ENCODE measurements around the gene AKAP3.

AKAP3 gene

GRCh38 chr12:4604684-4605193 is 44.1 kb downstream of the AKAP3 start:
- H3K9me3 ChIP-seq (ENCODE audit: insufficient read depth, low read length) = no peaks in the 10 kb centered on the region
- peaks cover 11% of the 10 kb centered on the region for H3K79me2 ChIP-seq (ENCODE audit: insufficient read depth, low read length)
- H3K4me3 ChIP-seq (ENCODE audit: insufficient read depth, low read length, poor library complexity, severe bottlenecking) = peak overlapping the region; percentile 96
- TF ChIP-seq, protein P1, sequence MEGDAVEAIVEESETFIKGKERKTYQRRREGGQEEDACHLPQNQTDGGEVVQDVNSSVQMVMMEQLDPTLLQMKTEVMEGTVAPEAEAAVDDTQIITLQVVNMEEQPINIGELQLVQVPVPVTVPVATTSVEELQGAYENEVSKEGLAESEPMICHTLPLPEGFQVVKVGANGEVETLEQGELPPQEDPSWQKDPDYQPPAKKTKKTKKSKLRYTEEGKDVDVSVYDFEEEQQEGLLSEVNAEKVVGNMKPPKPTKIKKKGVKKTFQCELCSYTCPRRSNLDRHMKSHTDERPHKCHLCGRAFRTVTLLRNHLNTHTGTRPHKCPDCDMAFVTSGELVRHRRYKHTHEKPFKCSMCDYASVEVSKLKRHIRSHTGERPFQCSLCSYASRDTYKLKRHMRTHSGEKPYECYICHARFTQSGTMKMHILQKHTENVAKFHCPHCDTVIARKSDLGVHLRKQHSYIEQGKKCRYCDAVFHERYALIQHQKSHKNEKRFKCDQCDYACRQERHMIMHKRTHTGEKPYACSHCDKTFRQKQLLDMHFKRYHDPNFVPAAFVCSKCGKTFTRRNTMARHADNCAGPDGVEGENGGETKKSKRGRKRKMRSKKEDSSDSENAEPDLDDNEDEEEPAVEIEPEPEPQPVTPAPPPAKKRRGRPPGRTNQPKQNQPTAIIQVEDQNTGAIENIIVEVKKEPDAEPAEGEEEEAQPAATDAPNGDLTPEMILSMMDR (IDR thresholded peaks at IDR 0.05; ENCODE audit: insufficient read depth, low read length, poor library complexity, severe bottlenecking) = peak; percentile 94
- no peak for TF ChIP-seq EZH2phosphoT487 (conservative IDR thresholded peaks at IDR 0.05; ENCODE audit: low read length)
- H4K20me1 ChIP-seq (ENCODE audit: low read depth, low read length) = no peaks in the 10 kb centered on the region
- H3K9ac ChIP-seq (ENCODE audit: low read length) = peak overlapping the region; percentile 88
- no peaks in the 10 kb centered on the region for H3K36me3 ChIP-seq (ENCODE audit: low read length)
- H3K27ac ChIP-seq (ENCODE audit: low read depth, low read length) = no peak overlapping the region
- no peaks in the 10 kb centered on the region for H3K27me3 ChIP-seq (ENCODE audit: low read length)
- H3F3A ChIP-seq (ENCODE audit: insufficient read depth) = no peaks in the 10 kb centered on the region
- no peaks in the 10 kb centered on the region for H3K9me2 ChIP-seq (replicated peaks; ENCODE audit: insufficient read depth, low read length)
- peak overlapping the region; percentile 100 for H3K4me2 ChIP-seq (ENCODE audit: low read depth, low read length, poor library complexity, severe bottlenecking)
- peak overlapping the region; percentile 99 for H2AFZ ChIP-seq (ENCODE audit: low read depth, low read length, severe bottlenecking)

DNA sequence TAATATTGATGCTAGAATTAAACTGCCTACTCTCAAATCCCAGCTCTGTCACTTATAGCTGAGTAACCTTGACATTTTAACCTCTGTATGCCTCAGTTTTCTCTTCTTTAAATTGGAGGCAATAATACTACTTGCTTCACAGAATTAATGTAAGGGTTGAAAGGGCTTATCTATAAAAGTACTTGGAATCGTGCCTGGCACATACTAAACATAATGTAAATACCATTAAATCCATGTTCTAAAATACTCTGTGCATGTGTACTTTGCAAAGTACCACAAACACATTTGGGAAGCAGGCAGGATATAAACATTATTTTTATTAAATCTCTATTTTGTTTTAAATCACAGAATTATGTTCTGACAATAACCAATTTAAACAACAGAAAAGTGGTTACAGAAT is 44.9 kb downstream of the AKAP3 start:
- Histone ChIP-seq H2AFZ (ENCODE audit: low read depth, low read length, severe bottlenecking) (no peak overlapping the region), H3K4me2 (ENCODE audit: low read depth, low read length, poor library complexity, severe bottlenecking) (no peak overlapping the region), H3K9ac (ENCODE audit: low read length) (no peak overlapping the region), H3F3A (ENCODE audit: insufficient read depth) (no peaks in the 10 kb centered on the region), H3K79me2 (ENCODE audit: insufficient read depth, low read length) (peaks cover 11% of the 10 kb centered on the region), H3K9me3 (ENCODE audit: insufficient read depth, low read length) (no peaks in the 10 kb centered on the region), H3K27me3 (ENCODE audit: low read length) (no peaks in the 10 kb centered on the region), H4K20me1 (ENCODE audit: low read depth, low read length) (no peaks in the 10 kb centered on the region), H3K9me2 (replicated peaks; ENCODE audit: insufficient read depth, low read length) (no peaks in the 10 kb centered on the region), H3K36me3 (ENCODE audit: low read length) (no peaks in the 10 kb centered on the region), H3K4me3 (ENCODE audit: insufficient read depth, low read length, poor library complexity, severe bottlenecking) (no peak overlapping the region), H3K27ac (ENCODE audit: low read depth, low read length) (no peak overlapping the region)
- TF ChIP-seq, protein P1 (IDR thresholded peaks at IDR 0.05; ENCODE audit: insufficient read depth, low read length, poor library complexity, severe bottlenecking) = no peak
- no peak for TF ChIP-seq EZH2phosphoT487 (conservative IDR thresholded peaks at IDR 0.05; ENCODE audit: low read length)

GRCh38 chr12:4603421-4603820 is 45.4 kb downstream of the AKAP3 start:
- no peaks in the 10 kb centered on the region for H4K20me1 ChIP-seq (ENCODE audit: low read depth, low read length)
- no peaks in the 10 kb centered on the region for H3K9me2 ChIP-seq (replicated peaks; ENCODE audit: insufficient read depth, low read length)
- no peak for TF ChIP-seq EZH2phosphoT487 (conservative IDR thresholded peaks at IDR 0.05; ENCODE audit: low read length)
- TF ChIP-seq, protein P1 (IDR thresholded peaks at IDR 0.05; ENCODE audit: insufficient read depth, low read length, poor library complexity, severe bottlenecking) = no peak
- H2AFZ ChIP-seq (ENCODE audit: low read depth, low read length, severe bottlenecking) = no peak overlapping the region
- H3F3A ChIP-seq (ENCODE audit: insufficient read depth) = no peaks in the 10 kb centered on the region
- H3K79me2 ChIP-seq (ENCODE audit: insufficient read depth, low read length) = peaks cover 11% of the 10 kb centered on the region
- no peak overlapping the region for H3K9ac ChIP-seq (ENCODE audit: low read length)
- no peaks in the 10 kb centered on the region for H3K9me3 ChIP-seq (ENCODE audit: insufficient read depth, low read length)
- no peaks in the 10 kb centered on the region for H3K27me3 ChIP-seq (ENCODE audit: low read length)
- no peak overlapping the region for H3K4me2 ChIP-seq (ENCODE audit: low read depth, low read length, poor library complexity, severe bottlenecking)
- H3K4me3 ChIP-seq (ENCODE audit: insufficient read depth, low read length, poor library complexity, severe bottlenecking) = no peak overlapping the region
- no peak overlapping the region for H3K27ac ChIP-seq (ENCODE audit: low read depth, low read length)
- no peaks in the 10 kb centered on the region for H3K36me3 ChIP-seq (ENCODE audit: low read length)
